ENCODE results near the gene RABGAP1L. TPM values are rescaled to one million over a fixed set of nuclear protein-coding genes. Genes with fewer than 3 reads are reported as not detected.

Gene RABGAP1L
- total RNA-seq, 1 experiment from 2014 or later: 76.9 TPM

DNA sequence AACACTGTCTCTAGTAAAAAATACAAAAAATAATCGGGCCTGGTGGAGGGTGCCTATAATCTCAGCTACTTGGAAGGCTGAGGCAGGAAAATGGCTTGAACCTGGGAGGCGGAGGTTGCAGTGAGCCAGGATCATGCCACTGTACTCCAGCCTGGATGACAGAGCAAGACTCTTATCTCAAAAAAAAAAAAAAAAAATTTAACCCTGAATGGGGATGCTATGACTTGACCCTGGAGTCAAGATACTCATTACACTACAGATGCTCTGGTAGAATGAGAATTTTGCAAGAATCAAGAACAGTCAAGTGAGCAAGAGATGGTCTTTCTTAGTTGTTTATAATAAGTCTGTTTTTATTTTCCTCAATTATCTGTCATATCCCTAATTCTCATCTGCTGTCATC is 542.2 kb downstream of the RABGAP1L start:
- Mint-ChIP-seq H3K4me1 (peaks cover 14% of the 10 kb centered on the region), H3K27me3 (ENCODE audit: low read depth) (no peaks in the 10 kb centered on the region), H3K4me3 (no peak overlapping the region), H3K27ac (no peak overlapping the region), H3K36me3 (no peaks in the 10 kb centered on the region), H3K9me3 (no peaks in the 10 kb centered on the region)
- ATAC-seq (no peak), DNase-seq (ENCODE audit: low spot score) (no peak)
- ChIA-PET CTCF (interaction anchor here (2.2 kb wide), 1 partner anchor 439 kb away, joined by 7 read pairs; no protein-coding TSS in a partner anchor), POLR2A (no interaction called here)
- TF ChIP-seq, protein P1, sequence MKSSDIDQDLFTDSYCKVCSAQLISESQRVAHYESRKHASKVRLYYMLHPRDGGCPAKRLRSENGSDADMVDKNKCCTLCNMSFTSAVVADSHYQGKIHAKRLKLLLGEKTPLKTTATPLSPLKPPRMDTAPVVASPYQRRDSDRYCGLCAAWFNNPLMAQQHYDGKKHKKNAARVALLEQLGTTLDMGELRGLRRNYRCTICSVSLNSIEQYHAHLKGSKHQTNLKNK (CRISPR knock-in tag; IDR thresholded peaks at IDR 0.05): no peak
- TF ChIP-seq, protein P2, sequence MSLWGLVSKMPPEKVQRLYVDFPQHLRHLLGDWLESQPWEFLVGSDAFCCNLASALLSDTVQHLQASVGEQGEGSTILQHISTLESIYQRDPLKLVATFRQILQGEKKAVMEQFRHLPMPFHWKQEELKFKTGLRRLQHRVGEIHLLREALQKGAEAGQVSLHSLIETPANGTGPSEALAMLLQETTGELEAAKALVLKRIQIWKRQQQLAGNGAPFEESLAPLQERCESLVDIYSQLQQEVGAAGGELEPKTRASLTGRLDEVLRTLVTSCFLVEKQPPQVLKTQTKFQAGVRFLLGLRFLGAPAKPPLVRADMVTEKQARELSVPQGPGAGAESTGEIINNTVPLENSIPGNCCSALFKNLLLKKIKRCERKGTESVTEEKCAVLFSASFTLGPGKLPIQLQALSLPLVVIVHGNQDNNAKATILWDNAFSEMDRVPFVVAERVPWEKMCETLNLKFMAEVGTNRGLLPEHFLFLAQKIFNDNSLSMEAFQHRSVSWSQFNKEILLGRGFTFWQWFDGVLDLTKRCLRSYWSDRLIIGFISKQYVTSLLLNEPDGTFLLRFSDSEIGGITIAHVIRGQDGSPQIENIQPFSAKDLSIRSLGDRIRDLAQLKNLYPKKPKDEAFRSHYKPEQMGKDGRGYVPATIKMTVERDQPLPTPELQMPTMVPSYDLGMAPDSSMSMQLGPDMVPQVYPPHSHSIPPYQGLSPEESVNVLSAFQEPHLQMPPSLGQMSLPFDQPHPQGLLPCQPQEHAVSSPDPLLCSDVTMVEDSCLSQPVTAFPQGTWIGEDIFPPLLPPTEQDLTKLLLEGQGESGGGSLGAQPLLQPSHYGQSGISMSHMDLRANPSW (CRISPR knock-in tag; conservative IDR thresholded peaks at IDR 0.05; ENCODE audit: low read depth): no peak
- TF ChIP-seq IRF1 (CRISPR knock-in tag; IDR thresholded peaks at IDR 0.05): no peak

GRCh38 chr1:174702011-174702410 is 542.7 kb downstream of the RABGAP1L start:
- Mint-ChIP-seq H3K27ac (no peak overlapping the region), H3K4me1 (peaks cover 14% of the 10 kb centered on the region), H3K36me3 (no peaks in the 10 kb centered on the region), H3K9me3 (no peaks in the 10 kb centered on the region), H3K4me3 (no peak overlapping the region), H3K27me3 (ENCODE audit: low read depth) (no peaks in the 10 kb centered on the region)
- TF ChIP-seq ETV6 (CRISPR knock-in tag; IDR thresholded peaks at IDR 0.05) (no peak), NFATC4 (CRISPR knock-in tag; IDR thresholded peaks at IDR 0.05) (no peak), TCF7 (CRISPR knock-in tag; IDR thresholded peaks at IDR 0.05; ENCODE audit: low read depth) (no peak), ZNF416 (CRISPR knock-in tag; IDR thresholded peaks at IDR 0.05) (no peak), SP1 (CRISPR knock-in tag; conservative IDR thresholded peaks at IDR 0.05) (no peak), ZNF671 (CRISPR knock-in tag; IDR thresholded peaks at IDR 0.05) (no peak), ESRRA (CRISPR knock-in tag; IDR thresholded peaks at IDR 0.05; ENCODE audit: borderline replicate concordance) (no peak), MYBL2 (CRISPR knock-in tag; IDR thresholded peaks at IDR 0.05) (no peak), NR3C1 (CRISPR knock-in tag; conservative IDR thresholded peaks at IDR 0.05; ENCODE audit: low read depth) (no peak), GABPB1 (CRISPR knock-in tag; IDR thresholded peaks at IDR 0.05) (no peak)
- TF ChIP-seq, protein P3, sequence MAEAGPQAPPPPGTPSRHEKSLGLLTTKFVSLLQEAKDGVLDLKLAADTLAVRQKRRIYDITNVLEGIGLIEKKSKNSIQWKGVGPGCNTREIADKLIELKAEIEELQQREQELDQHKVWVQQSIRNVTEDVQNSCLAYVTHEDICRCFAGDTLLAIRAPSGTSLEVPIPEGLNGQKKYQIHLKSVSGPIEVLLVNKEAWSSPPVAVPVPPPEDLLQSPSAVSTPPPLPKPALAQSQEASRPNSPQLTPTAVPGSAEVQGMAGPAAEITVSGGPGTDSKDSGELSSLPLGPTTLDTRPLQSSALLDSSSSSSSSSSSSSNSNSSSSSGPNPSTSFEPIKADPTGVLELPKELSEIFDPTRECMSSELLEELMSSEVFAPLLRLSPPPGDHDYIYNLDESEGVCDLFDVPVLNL (CRISPR knock-in tag; IDR thresholded peaks at IDR 0.05; ENCODE audit: borderline replicate concordance, low read depth): no peak
- ChIA-PET CTCF (interaction anchor here (1.3 kb wide), 1 partner anchor 24 kb away, joined by 3 read pairs; no protein-coding TSS in a partner anchor), POLR2A (no interaction called here)
- ATAC-seq (no peak), DNase-seq (ENCODE audit: low spot score) (no peak)

GRCh38 chr1:174703309-174703708 is 544.0 kb downstream of the RABGAP1L start:
- Mint-ChIP-seq H3K27ac (no peak overlapping the region), H3K27me3 (ENCODE audit: low read depth) (no peaks in the 10 kb centered on the region), H3K4me3 (no peak overlapping the region), H3K36me3 (no peaks in the 10 kb centered on the region), H3K4me1 (peaks cover 14% of the 10 kb centered on the region), H3K9me3 (no peaks in the 10 kb centered on the region)
- DNase-seq (ENCODE audit: low spot score): no peak
- CTCF ChIA-PET: interaction anchor here (1.3 kb wide), 1 partner anchor 23 kb away, joined by 3 read pairs; no protein-coding TSS in a partner anchor
- POLR2A ChIA-PET: no interaction called here
- no peak for ATAC-seq
- TF ChIP-seq ZNF232 (CRISPR knock-in tag; IDR thresholded peaks at IDR 0.05) (no peak), ZNF416 (CRISPR knock-in tag; IDR thresholded peaks at IDR 0.05) (no peak), ESRRA (CRISPR knock-in tag; IDR thresholded peaks at IDR 0.05; ENCODE audit: borderline replicate concordance) (no peak), ZNF263 (CRISPR knock-in tag; IDR thresholded peaks at IDR 0.05; ENCODE audit: low read depth) (no peak), HMGA2 (CRISPR knock-in tag; IDR thresholded peaks at IDR 0.05) (no peak), ZNF396 (CRISPR knock-in tag; IDR thresholded peaks at IDR 0.05; ENCODE audit: borderline replicate concordance) (no peak)
- TF ChIP-seq, protein P4, sequence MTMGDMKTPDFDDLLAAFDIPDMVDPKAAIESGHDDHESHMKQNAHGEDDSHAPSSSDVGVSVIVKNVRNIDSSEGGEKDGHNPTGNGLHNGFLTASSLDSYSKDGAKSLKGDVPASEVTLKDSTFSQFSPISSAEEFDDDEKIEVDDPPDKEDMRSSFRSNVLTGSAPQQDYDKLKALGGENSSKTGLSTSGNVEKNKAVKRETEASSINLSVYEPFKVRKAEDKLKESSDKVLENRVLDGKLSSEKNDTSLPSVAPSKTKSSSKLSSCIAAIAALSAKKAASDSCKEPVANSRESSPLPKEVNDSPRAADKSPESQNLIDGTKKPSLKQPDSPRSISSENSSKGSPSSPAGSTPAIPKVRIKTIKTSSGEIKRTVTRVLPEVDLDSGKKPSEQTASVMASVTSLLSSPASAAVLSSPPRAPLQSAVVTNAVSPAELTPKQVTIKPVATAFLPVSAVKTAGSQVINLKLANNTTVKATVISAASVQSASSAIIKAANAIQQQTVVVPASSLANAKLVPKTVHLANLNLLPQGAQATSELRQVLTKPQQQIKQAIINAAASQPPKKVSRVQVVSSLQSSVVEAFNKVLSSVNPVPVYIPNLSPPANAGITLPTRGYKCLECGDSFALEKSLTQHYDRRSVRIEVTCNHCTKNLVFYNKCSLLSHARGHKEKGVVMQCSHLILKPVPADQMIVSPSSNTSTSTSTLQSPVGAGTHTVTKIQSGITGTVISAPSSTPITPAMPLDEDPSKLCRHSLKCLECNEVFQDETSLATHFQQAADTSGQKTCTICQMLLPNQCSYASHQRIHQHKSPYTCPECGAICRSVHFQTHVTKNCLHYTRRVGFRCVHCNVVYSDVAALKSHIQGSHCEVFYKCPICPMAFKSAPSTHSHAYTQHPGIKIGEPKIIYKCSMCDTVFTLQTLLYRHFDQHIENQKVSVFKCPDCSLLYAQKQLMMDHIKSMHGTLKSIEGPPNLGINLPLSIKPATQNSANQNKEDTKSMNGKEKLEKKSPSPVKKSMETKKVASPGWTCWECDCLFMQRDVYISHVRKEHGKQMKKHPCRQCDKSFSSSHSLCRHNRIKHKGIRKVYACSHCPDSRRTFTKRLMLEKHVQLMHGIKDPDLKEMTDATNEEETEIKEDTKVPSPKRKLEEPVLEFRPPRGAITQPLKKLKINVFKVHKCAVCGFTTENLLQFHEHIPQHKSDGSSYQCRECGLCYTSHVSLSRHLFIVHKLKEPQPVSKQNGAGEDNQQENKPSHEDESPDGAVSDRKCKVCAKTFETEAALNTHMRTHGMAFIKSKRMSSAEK (CRISPR knock-in tag; IDR thresholded peaks at IDR 0.05; ENCODE audit: borderline replicate concordance): no peak
- TF ChIP-seq, protein P5, sequence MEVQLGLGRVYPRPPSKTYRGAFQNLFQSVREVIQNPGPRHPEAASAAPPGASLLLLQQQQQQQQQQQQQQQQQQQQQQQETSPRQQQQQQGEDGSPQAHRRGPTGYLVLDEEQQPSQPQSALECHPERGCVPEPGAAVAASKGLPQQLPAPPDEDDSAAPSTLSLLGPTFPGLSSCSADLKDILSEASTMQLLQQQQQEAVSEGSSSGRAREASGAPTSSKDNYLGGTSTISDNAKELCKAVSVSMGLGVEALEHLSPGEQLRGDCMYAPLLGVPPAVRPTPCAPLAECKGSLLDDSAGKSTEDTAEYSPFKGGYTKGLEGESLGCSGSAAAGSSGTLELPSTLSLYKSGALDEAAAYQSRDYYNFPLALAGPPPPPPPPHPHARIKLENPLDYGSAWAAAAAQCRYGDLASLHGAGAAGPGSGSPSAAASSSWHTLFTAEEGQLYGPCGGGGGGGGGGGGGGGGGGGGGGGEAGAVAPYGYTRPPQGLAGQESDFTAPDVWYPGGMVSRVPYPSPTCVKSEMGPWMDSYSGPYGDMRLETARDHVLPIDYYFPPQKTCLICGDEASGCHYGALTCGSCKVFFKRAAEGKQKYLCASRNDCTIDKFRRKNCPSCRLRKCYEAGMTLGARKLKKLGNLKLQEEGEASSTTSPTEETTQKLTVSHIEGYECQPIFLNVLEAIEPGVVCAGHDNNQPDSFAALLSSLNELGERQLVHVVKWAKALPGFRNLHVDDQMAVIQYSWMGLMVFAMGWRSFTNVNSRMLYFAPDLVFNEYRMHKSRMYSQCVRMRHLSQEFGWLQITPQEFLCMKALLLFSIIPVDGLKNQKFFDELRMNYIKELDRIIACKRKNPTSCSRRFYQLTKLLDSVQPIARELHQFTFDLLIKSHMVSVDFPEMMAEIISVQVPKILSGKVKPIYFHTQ (CRISPR knock-in tag; IDR thresholded peaks at IDR 0.05): no peak
